T-helper 17 cell (primary cell): ENCODE data around the gene MMEL1. TPM values are rescaled to one million over a fixed set of nuclear protein-coding genes. Genes with fewer than 3 reads are reported as not detected.
A peak's percentile ranks its signal among the peaks of the same experiment; 100 is the strongest.
"Not testable (repeated sequence)": the region's sequence is repeated elsewhere in the genome, so short reads cannot be mapped to it uniquely, and the experiment has no call there.

Experiments
- ATAC-seq: fragments of 150-1000 bp; cut with Tn5 transposase; 2 replicates; pipeline ENCODE4 v1.10.0; 2021; ENCODE audit warnings: mild to moderate bottlenecking, moderate library complexity
- DNase-seq, 3 donors: peaks; one replicate each; pipeline versions ENCODE4 v3.0.0 to v3.0.0-alpha.2; 2020 to 2021
- H3K9me3 ChIP-seq: one replicate; pipeline ENCODE4 v1.7.0; 2013; ENCODE audit warnings: low read length, mild to moderate bottlenecking; ENCODE audit not compliant: control insufficient read depth, poor library complexity, severe bottlenecking
- H3K27ac Mint-ChIP-seq: one replicate; pipeline ENCODE4 v1.8.0; 2022; ENCODE audit warnings: mild to moderate bottlenecking, moderate library complexity, mixed read lengths
- H3K27me3 Mint-ChIP-seq: one replicate; pipeline ENCODE4 v1.8.0; 2022; ENCODE audit warnings: mixed read lengths
- H3K36me3 Mint-ChIP-seq: one replicate; pipeline ENCODE4 v1.8.0; 2022; ENCODE audit warnings: low read depth, mixed read lengths
- H3K4me1 Mint-ChIP-seq: one replicate; pipeline ENCODE4 v1.8.0; 2022; ENCODE audit warnings: mild to moderate bottlenecking, mixed read lengths
- H3K4me3 Mint-ChIP-seq: one replicate; pipeline ENCODE4 v1.8.0; 2022; ENCODE audit warnings: mild to moderate bottlenecking, moderate library complexity, mixed read lengths
- total RNA-seq, 4 donors: library from RNA in 2 of 4; stranded (reverse) in 2 of 4; gene quantifications; one replicate each; pipeline ENCODE4 v1.2.3 and lab custom pipeline; 2022 to 2026

The MMEL1 gene
- total RNA-seq, 2 donors from 2014 or later, result 0.94 to 3.8 TPM

DNA sequence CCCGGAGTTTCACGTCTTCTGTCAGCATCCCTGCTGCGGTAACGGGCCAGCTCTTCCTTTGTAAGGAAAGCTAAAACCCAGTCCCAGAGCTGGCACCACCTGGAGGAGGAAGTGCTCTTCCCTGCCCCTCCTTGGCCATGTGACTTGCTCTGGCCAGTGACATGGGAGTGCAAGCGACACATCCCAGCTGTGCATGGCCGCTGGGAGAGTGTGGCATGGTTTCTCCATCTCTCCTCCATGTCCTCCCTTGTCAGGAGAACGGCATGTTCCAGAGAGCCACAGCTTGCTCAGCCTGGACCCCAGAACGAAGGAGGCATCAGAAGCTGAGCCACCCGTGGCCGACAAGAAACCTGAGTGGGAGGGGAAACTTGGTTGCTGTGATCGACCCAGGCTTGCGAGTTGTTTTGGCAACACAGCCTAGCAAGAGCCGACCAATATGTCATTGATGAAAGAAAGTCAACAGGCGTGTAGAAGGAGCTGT is 48.9 kb downstream of the MMEL1 start:
- H3K4me3 Mint-ChIP-seq, result peak overlapping the region; percentile 91
- no peaks in the 10 kb centered on the region for H3K27me3 Mint-ChIP-seq
- H3K36me3 Mint-ChIP-seq, result peaks cover 3% of the 10 kb centered on the region
- peaks cover 37% of the 10 kb centered on the region for H3K4me1 Mint-ChIP-seq
- DNase-seq, result peak; percentile 18 to 42 (median 29)
- no peaks in the 10 kb centered on the region for H3K9me3 ChIP-seq
- peak overlapping the region; percentile 97 for H3K27ac Mint-ChIP-seq
- peak; percentile 29 for ATAC-seq

DNA sequence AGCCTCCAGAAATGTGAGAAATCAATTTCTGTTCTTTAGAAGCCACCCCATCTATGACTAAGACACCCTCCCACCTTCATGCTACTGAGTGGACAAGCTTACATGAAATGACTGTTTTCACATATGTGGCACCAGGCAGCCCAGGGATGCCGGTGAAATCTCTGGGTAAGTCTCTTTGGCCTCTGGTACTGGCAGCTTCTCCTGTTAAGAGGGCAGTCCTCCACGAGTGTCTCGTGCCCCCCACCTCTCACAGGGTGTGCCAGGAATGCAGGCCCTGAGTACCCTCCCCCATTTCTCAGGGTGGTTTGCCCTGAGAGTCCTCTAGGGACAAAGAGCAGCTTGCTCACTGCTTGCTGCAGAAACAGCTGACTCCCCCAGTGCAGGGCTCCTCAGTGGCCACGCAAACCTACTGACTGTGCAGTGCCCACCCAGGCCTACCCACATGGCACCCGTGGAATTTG is 49.5 kb downstream of the MMEL1 start:
- H3K4me1 Mint-ChIP-seq, result peaks cover 43% of the 10 kb centered on the region
- H3K36me3 Mint-ChIP-seq, result peaks cover 5% of the 10 kb centered on the region
- H3K4me3 Mint-ChIP-seq, result no peak overlapping the region
- peak overlapping the region; percentile 97 for H3K27ac Mint-ChIP-seq
- no peak for ATAC-seq
- peak in 1 of 3 donors; percentile 8 for DNase-seq
- no peaks in the 10 kb centered on the region for H3K9me3 ChIP-seq
- H3K27me3 Mint-ChIP-seq, result no peaks in the 10 kb centered on the region

DNA sequence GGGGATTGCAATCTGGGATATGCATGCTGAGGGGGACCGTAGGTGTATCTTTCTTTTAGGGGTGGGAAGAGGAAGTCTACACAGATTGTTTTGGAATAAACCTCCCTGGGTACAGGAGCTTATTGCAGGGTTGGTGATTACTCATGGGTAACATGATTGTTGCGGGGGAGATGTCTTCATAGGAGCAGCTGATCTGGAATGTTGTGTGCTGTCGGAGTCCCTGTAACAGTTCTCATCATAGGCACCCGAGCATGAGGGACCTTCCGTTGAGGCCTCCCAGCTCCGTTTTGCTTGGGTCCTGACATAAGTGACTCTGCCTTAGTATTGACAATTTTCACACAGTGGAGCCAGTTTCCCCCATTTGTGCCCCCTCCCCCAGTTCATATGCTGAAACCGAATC is 50.4 kb downstream of the MMEL1 start:
- peaks cover 5% of the 10 kb centered on the region for H3K36me3 Mint-ChIP-seq
- DNase-seq (no peak), ATAC-seq (no peak)
- H3K4me3 Mint-ChIP-seq, result peak overlapping the region; percentile 15
- peaks cover 44% of the 10 kb centered on the region for H3K4me1 Mint-ChIP-seq
- no peaks in the 10 kb centered on the region for H3K27me3 Mint-ChIP-seq
- peak overlapping the region; percentile 97 for H3K27ac Mint-ChIP-seq
- no peaks in the 10 kb centered on the region for H3K9me3 ChIP-seq

DNA sequence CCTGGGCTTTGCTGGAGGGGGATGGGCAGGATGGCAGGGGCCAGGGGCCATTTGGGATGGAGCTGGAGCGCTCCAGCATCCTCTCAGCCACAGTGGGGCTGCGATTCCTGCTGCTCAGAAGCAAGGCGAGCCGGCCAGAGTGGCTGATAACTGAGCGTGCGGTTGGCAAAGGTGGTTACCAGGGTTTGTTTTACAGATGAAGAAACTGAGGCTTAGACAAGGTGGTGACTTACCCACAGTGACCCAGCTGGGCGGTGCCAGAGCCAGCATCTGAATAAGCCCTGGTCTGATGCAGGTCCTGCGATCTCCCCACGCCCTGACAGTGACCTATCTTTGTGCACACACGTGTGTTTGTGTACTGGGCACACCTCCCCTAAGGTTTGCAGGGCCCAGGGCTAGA is 52.1 kb downstream of the MMEL1 start:
- no peaks in the 10 kb centered on the region for H3K9me3 ChIP-seq
- Mint-ChIP-seq H3K4me3 (no peak overlapping the region), H3K27me3 (no peaks in the 10 kb centered on the region), H3K4me1 (peaks cover 50% of the 10 kb centered on the region), H3K36me3 (peaks cover 2% of the 10 kb centered on the region), H3K27ac (peak overlapping the region; percentile 97)
- ATAC-seq (no peak), DNase-seq (peak in 1 of 3 donors; percentile 5)

GRCh38 chr1:2578758-2579118 is 54.1 kb downstream of the MMEL1 start:
- H3K4me1 Mint-ChIP-seq, result peaks cover 36% of the 10 kb centered on the region
- ATAC-seq (no peak), DNase-seq (no peak)
- no peaks in the 10 kb centered on the region for H3K27me3 Mint-ChIP-seq
- no peaks in the 10 kb centered on the region for H3K9me3 ChIP-seq
- H3K27ac Mint-ChIP-seq, result peak overlapping the region; percentile 100
- peaks cover 2% of the 10 kb centered on the region for H3K36me3 Mint-ChIP-seq
- peak overlapping the region; percentile 83 for H3K4me3 Mint-ChIP-seq

DNA sequence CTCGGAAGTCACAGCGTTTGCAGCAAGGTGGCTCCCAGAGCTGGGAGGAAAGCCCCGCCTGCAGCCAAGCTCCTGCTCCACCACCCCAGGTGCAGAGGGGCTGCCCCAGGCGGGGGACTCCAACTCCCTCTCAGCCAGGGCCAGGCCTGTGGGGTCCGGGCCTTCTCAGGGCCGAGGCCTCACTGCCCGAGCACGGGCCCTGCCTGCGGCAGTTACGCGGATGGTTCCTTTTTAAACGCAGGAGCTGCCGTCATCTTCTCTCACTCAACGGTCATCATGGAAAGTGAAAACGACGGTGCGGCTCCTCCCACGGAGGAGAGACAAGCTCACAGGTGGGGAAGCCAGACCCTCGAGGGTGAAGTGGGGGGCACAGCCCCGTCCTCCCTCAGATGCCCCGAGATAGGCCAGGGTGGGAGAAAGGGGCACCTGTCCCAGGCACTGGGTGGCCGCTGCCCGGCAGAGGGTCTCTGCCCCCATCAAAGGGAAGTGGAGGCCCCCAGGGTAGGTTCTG is 55.2 kb downstream of the MMEL1 start:
- H3K9me3 ChIP-seq, H3K27me3 Mint-ChIP-seq, H3K36me3 Mint-ChIP-seq: not testable (repeated sequence)
- H3K4me3 Mint-ChIP-seq, result peak overlapping the region; percentile 83
- peak overlapping the region; percentile 100 for H3K27ac Mint-ChIP-seq
- H3K4me1 Mint-ChIP-seq, result peaks cover 34% of the 10 kb centered on the region
- ATAC-seq (peak; percentile 63), DNase-seq (peak in 2 of 3 donors; percentile 44 to 65)

- Mint-ChIP-seq H3K4me1 (peaks cover 26% of the 10 kb centered on the region), H3K27me3 (no peaks in the 10 kb centered on the region), H3K36me3 (peaks cover 2% of the 10 kb centered on the region), H3K4me3 (no peak overlapping the region), H3K27ac (peak overlapping the region; percentile 100)
- ATAC-seq (no peak), DNase-seq (no peak)
- H3K9me3 ChIP-seq, result peaks cover 2% of the 10 kb centered on the region
Measured at GRCh38 chr1:2575801-2576663, 56.8 kb downstream of the MMEL1 start.

DNA sequence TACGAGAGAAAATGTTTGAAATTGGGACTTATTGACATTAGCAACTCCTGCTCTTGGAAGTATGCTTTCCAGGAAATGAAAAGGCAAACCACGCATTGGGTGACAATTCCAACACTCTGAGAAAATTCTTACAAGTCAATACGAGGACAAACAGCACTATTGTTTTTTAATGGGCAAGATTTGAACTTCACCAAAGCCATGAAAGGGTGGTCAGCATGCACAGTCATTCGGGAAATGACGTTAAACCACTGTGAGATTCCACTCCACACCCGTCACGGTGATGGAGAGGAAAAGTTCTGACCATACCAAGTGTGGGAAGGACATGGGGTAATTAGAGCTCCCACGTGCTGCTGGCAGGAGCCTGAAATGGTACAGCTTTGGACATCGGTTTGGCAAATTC is 58.5 kb downstream of the MMEL1 start:
- Mint-ChIP-seq H3K27me3 (no peaks in the 10 kb centered on the region), H3K36me3 (peaks cover 2% of the 10 kb centered on the region), H3K27ac (no peak overlapping the region), H3K4me3 (no peak overlapping the region), H3K4me1 (peaks cover 21% of the 10 kb centered on the region)
- DNase-seq (no peak), ATAC-seq (no peak)
- peaks cover 2% of the 10 kb centered on the region for H3K9me3 ChIP-seq

DNA sequence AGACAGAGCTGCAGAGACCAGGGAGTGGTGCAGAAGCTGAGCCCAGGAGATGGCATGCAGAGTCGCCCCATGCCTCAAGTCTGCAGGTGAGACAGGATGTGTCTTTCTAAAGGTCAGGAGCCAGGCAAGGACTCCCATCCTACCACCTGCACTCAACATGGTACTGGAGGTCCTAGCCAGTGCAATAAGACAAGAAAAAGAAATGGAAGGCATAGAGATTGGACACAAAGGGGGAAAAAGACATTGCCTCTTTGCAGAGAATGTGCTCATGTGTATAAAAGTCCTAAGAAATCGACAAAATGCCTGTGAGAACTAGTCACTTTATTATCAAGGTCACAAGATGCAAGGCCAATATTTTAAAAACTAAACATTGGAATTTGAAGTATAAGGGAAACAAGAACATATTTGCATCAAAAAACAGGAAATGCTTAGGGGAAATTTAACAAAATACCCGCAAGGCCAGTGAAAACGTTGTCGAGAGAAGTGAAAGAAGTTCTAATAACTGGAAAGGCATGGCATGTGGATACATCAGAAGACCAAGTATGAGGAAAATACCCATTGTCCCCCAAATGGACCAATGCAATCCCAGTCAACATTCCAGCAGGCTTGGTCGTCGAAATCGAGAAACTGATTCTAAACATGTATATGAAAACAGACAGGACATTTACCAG is 59.4 kb downstream of the MMEL1 start:
- Mint-ChIP-seq H3K36me3 (no peaks in the 10 kb centered on the region), H3K27me3 (no peaks in the 10 kb centered on the region), H3K4me1 (peaks cover 14% of the 10 kb centered on the region), H3K27ac (no peak overlapping the region), H3K4me3 (no peak overlapping the region)
- H3K9me3 ChIP-seq, result peaks cover 2% of the 10 kb centered on the region
- DNase-seq, result no peak
- no peak for ATAC-seq

- no peak for ATAC-seq
- Mint-ChIP-seq H3K4me3 (no peak overlapping the region), H3K4me1 (peaks cover 7% of the 10 kb centered on the region)
Measured at GRCh38 chr1:2571348-2571747, 61.5 kb downstream of the MMEL1 start.

GRCh38 chr1:2570332-2570731 is 62.5 kb downstream of the MMEL1 start:
- H3K27me3 Mint-ChIP-seq, result no peaks in the 10 kb centered on the region
- ATAC-seq, result no peak
- peak overlapping the region; percentile 14 for H3K27ac Mint-ChIP-seq
- peaks cover 3% of the 10 kb centered on the region for H3K4me1 Mint-ChIP-seq
- no peak overlapping the region for H3K4me3 Mint-ChIP-seq
- H3K9me3 ChIP-seq, result peaks cover 2% of the 10 kb centered on the region
- H3K36me3 Mint-ChIP-seq, result no peaks in the 10 kb centered on the region
- DNase-seq, result no peak

More at GRCh38 chr1:2571348-2571747, 61.5 kb downstream of the MMEL1 start:
- Mint-ChIP-seq H3K27me3 (no peaks in the 10 kb centered on the region), H3K36me3 (no peaks in the 10 kb centered on the region), H3K27ac (no peak overlapping the region)
- no peak for DNase-seq
- H3K9me3 ChIP-seq, result peaks cover 2% of the 10 kb centered on the region

GRCh38 chr1:2569703-2570102 is 63.1 kb downstream of the MMEL1 start:
- H3K27me3 Mint-ChIP-seq, ATAC-seq: not testable (repeated sequence)

DNA sequence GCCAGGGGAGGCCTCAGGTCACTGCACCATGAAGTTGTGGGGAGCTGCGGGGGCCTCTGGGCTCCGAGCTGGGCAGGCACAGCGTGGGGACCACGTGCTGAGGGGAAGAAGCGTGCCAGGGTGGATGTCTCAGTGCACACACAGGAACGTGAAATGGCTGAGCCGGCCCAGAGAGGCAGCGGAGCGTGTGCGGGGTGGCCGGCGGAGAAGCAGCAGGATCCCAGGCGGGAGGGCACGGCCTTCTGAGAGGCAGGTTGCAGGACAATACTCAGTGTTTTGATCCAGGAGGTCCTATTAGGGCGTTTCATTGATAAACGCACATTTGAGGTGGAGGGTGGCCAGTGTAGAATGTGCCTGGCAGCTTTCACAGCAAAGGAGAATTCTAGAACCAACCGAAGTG is 63.8 kb downstream of the MMEL1 start:
- DNase-seq (no peak), ATAC-seq (no peak)
- peaks cover 2% of the 10 kb centered on the region for H3K9me3 ChIP-seq
- H3K27ac Mint-ChIP-seq, result no peak overlapping the region
- H3K4me3 Mint-ChIP-seq, result no peak overlapping the region
- peaks cover 6% of the 10 kb centered on the region for H3K4me1 Mint-ChIP-seq
- no peaks in the 10 kb centered on the region for H3K36me3 Mint-ChIP-seq
- no peaks in the 10 kb centered on the region for H3K27me3 Mint-ChIP-seq

More at GRCh38 chr1:2569703-2570102, 63.1 kb downstream of the MMEL1 start:
- H3K9me3 ChIP-seq, H3K4me3 Mint-ChIP-seq, H3K4me1 Mint-ChIP-seq, DNase-seq, H3K36me3 Mint-ChIP-seq: not testable (repeated sequence)
- H3K27ac Mint-ChIP-seq, result peak overlapping the region; percentile 14
